Fibroblast of skin of scalp (primary cell): ENCODE results near the gene GRAMD4.
"Not testable (repeated sequence)": the region's sequence is repeated elsewhere in the genome, so short reads cannot be mapped to it uniquely, and the experiment has no call there.

Experiments used
- DNase-seq: peaks from one replicate; pipeline ENCODE4 v3.0.0-alpha.2; 2013

Gene GRAMD4

GRCh38 chr22:46620588-46621242 is 529 bp downstream of the GRAMD4 start:
- DNase-seq = no peak

GRCh38 chr22:46621243-46621930 is 1.2 kb downstream of the GRAMD4 start:
- DNase-seq = not testable (repeated sequence)

GRCh38 chr22:46622081-46622521 is 1.9 kb downstream of the GRAMD4 start:
- no peak for DNase-seq

GRCh38 chr22:46625113-46625842 is 5.1 kb downstream of the GRAMD4 start:
- no peak for DNase-seq

GRCh38 chr22:46625843-46626349 is 5.7 kb downstream of the GRAMD4 start:
- DNase-seq = no peak

- no peak for DNase-seq
Measured at GRCh38 chr22:46626356-46626755, 6.2 kb downstream of the GRAMD4 start.

GRCh38 chr22:46626911-46627805 is 7.0 kb downstream of the GRAMD4 start:
- DNase-seq = no peak

GRCh38 chr22:46627806-46628482 is 7.8 kb downstream of the GRAMD4 start:
- no peak for DNase-seq

- DNase-seq = no peak
Measured at GRCh38 chr22:46628756-46629155, 8.6 kb downstream of the GRAMD4 start.

GRCh38 chr22:46629291-46629690 is 9.1 kb downstream of the GRAMD4 start:
- no peak for DNase-seq

GRCh38 chr22:46631113-46631512 is 10.9 kb downstream of the GRAMD4 start:
- no peak for DNase-seq

- no peak for DNase-seq
Measured at GRCh38 chr22:46632646-46633249, 12.6 kb downstream of the GRAMD4 start.

GRCh38 chr22:46633334-46633890 is 13.2 kb downstream of the GRAMD4 start:
- DNase-seq = no peak

- DNase-seq = no peak
Measured at GRCh38 chr22:46634011-46634699, 14.0 kb downstream of the GRAMD4 start.

- DNase-seq = not testable (repeated sequence)
Measured at GRCh38 chr22:46634973-46635685, 14.9 kb downstream of the GRAMD4 start.

- DNase-seq = no peak
Measured at GRCh38 chr22:46635756-46636155, 15.6 kb downstream of the GRAMD4 start.

- DNase-seq = no peak
Measured at GRCh38 chr22:46636221-46637002, 16.2 kb downstream of the GRAMD4 start.

- DNase-seq = no peak
Measured at GRCh38 chr22:46637711-46638600, 17.8 kb downstream of the GRAMD4 start.
